ENCODE data around the gene IFI27L1.
"Not testable (repeated sequence)": the region's sequence is repeated elsewhere in the genome, so short reads cannot be mapped to it uniquely, and the experiment has no call there.

The IFI27L1 gene

DNA sequence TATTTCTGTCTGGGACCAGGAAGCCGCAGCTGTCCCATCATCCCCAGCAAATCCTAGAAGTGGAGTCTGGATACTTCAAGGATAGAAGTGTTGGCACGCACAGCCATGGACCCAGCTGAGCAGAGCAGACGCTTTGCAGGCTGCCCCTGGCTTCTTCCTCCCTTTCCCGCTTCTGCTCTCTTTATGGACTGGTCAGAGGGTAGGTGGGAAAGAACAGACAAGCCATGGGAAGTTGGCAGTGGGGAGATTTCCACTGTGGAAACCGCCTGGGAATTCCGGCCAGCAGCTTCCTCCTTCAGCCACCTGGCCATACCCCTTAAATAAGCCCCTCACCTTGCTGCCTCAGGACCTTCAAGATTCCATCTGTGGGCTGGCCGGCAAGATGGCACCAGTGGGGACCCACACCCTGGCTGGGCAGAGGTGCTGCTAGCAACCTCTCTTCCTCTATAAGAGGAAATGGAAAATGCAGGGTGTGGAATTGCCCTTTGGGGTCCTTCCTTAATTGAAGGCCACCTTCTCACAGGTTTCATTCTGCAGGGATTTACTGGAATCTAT, 34.3 kb upstream of the IFI27L1 start:
- no peak overlapping the region for H3K27ac ChIP-seq
- no peak overlapping the region for H3K4me3 ChIP-seq

DNA sequence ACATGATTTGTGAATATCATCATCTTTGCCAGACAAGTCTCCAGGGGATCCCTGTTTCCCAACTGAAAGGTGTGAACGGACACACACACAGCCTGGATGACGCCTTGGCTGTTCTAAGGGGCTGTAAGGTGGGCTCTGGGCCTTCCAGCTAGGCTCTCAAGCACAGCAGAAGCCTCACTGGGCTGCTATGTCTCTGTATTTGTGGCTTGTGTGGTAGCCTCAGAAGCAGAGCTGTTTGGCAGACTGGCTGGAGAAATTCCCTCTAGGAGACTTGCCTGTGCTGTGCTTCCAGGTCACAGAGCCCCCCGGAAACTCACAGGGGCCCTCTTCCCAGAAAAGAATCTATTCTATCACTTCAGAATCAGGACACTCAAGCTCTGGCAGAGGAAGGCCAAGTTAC, 33.5 kb upstream of the IFI27L1 start:
- Histone ChIP-seq H3K4me3 (no peak overlapping the region), H3K27ac (no peak overlapping the region)

DNA sequence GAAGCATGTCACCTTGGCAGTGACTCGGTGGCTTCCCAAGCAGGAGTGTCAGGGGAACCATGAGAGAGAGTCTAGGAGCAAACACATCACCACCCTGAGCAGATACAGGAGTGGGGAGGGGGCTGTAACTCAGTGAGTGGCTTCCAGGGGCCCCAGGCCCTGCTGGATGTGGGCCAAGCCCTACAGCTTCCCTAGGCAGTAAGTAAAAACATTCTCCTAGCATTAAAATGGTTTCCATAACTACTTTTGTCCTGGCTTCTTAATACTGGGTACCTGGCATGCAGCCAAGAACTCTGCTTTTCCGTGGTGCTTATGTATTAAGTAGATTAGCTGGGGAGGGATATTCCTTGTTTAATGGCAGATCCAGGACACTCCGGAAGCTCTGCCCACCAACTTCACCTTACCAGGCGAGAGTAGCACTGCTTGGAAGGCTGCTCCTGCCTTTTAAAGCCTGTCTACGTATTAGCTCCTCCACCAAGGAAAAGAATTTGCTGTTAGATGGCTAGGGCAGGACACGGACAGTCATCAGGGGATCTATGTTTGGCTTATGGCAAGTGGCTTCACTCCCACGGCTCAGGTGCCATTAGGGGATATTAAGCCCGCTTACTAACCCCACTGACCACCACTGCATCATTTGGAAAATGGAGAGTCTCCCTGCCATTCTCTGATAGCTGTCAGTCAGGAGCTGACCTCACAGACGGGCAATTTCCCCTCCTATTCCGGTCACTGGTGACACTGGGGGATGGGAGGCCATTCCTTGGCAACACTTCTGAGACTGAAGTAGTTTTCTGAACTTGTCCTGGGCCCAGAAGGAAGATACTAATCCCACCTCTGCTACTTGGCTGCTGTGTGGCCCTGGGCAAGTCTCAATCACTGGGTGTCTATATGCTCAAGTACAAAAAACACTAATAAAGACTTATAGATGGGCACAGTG, 32.2 kb upstream of the IFI27L1 start:
- Histone ChIP-seq H3K27ac (no peak overlapping the region), H3K4me3 (no peak overlapping the region)

DNA sequence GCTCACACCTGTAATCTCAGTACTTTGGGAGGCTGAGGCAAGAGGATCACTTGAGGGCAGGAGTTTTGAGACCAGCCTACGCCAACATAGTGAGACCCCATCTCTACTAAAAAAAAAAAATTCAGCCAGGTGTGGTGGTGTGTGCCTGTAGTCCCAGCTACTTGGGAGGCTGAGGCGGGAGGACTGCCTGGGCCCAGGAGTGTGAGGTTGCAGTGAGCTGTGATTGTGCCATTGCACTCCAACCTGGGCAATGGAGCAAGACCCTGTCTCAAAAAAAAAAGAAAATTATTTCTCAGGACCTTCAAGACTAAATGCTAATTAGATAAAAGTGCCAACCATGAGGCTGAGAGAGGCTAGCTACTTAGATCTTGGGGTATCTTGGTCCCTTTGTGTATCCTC, 31.5 kb upstream of the IFI27L1 start:
- Histone ChIP-seq H3K4me3 (no peak overlapping the region), H3K27ac (no peak overlapping the region)

DNA sequence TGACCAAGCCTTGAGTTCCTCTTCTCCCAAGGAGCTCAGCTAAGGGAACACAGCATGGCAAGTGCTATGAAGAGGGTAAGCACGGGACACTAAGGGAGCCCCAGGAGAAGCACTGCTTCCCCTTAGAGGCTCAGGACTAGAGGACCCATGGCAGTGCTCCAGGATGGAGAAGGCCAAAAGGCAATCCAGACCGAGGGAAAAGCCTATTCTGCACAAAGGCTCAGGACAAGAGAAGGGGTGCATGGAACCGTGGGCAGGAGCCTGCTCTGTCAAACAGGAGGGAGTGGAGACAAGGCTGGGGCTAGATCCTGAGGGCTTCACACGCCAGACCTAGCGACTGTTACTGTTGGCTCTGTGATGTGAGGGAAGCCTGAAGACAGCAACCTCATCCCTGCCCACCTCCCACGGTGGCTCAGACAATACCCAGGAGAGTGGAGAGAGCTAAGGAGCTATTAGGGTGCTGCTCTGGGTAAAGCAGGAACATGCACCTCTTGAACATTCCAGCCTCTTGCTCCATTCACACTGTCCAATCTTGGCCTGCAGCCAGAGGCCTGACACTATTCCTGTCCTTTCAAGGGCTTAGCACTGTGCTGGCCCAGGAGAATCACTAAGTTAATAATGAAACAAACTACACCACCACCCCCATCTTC, 30.8 kb upstream of the IFI27L1 start:
- no peak overlapping the region for H3K4me3 ChIP-seq
- no peak overlapping the region for H3K27ac ChIP-seq

DNA sequence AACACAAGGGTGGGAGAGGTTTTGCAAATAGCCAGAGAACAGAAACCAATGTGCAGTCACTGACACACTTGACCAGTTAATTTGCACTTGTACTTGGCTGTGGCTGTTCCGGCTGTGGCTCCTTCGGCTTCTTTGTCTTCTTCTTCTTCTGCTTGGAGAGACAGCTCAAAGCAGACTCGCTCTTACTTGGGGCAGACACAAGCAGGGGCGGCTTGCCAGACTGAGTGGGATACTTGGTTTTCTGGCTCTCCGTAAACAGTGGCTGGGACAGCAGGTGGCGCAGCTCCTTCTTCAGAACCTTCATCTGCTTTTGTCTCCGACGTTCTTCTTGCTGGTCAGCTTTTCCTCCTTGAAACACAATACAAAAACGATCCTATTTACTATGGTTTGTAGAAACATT, 30.0 kb upstream of the IFI27L1 start:
- no peak overlapping the region for H3K27ac ChIP-seq
- H3K4me3 ChIP-seq, result no peak overlapping the region

DNA sequence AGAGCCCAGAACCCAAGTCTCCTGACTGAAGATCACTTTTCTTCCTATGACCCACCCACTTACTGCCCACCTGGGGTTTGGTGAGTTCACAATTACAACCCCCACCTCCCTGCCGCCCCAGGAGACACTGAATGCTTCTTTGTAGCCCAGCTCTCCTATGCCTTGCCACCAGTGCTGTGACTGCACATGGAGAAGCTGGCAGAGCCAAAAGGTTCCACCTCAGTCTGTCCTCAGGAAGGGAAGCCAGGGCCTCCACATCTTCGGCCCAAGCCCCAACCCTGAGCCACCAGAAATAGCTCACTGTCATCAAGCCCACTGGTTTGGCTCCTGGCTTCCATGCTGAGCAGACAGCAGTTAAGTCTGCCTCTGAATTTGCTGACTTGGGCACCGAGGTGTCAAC, 29.3 kb upstream of the IFI27L1 start:
- Histone ChIP-seq H3K27ac (no peak overlapping the region), H3K4me3 (no peak overlapping the region)

DNA sequence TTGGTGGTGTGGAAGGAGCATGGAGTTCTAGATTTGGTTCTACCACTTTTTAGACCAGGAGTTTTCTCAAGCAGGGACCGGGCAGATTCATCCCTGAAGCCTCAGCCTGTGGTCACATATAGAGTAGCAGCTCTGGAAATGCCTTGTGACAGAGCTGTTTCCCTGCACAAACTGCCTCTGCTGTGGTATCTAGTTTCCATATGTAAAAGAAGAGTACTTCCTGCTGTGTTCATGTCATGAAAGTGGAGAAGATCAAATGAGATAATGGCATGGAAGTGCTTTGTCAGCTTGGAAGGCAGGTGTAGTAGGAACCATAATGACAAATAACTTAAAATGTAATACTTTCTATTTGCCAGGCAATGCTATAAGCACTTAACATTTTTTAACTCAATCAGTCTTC, 28.9 kb upstream of the IFI27L1 start:
- no peak overlapping the region for H3K27ac ChIP-seq
- H3K4me3 ChIP-seq, result no peak overlapping the region

DNA sequence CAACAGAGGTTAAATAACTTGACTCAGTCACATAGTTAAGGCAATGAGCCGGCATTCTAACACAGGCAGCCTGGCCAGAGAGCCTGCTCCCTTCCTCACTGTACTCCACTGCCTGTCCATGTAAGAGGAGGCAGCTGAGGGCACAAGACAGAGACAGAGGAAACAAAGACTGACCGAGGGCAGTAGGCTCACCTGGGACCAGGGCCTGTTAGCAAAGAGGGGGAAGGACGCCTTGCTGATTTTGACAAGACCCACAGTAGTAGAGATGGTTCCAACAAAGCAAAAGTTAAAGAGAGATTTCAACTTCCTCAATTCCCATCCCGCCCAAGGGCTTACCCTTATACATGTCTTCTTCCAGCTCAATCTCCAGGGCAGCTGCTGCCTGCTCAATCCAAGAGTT, 28.4 kb upstream of the IFI27L1 start:
- Histone ChIP-seq H3K27ac (no peak overlapping the region), H3K4me3 (no peak overlapping the region)

DNA sequence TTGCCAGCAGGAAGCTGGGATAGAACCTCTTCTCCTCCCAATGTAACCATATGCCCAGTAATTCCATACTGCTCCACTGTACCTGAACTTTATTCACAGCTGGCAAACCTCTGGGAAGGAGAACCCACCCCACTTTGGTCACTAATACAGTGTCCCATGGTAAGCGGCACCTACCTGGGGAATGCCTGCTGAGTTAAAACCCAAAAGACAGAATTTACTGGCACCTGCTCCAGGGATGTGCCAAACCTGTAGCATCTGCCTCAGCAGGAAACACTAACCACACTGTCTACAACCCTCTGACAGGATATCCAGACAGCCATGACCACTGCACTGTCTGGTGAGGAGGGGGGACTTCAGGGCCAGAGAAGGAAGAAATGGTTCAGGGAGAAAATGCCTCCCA, 26.7 kb upstream of the IFI27L1 start:
- no peak overlapping the region for H3K27ac ChIP-seq
- H3K4me3 ChIP-seq, result no peak overlapping the region

DNA sequence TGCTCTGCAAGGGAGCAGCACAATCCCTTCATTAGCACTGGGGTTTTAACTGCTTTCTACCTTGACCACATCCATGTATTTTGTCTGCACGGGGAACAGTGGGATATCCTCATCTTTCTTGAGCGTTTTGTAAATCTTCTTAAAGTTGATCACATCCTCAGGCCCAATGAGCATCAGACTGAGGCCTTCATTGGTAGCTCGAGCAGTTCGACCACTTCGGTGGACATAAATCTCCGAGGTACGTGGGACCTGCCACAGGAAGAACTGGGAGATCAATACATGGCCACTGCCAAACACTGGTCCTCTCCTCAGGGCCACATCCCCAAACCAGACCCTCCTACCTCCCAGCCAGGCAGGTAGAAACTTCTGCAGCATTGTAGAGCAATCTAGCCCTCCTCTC, 26.2 kb upstream of the IFI27L1 start:
- Histone ChIP-seq H3K27ac (no peak overlapping the region), H3K4me3 (no peak overlapping the region)

DNA sequence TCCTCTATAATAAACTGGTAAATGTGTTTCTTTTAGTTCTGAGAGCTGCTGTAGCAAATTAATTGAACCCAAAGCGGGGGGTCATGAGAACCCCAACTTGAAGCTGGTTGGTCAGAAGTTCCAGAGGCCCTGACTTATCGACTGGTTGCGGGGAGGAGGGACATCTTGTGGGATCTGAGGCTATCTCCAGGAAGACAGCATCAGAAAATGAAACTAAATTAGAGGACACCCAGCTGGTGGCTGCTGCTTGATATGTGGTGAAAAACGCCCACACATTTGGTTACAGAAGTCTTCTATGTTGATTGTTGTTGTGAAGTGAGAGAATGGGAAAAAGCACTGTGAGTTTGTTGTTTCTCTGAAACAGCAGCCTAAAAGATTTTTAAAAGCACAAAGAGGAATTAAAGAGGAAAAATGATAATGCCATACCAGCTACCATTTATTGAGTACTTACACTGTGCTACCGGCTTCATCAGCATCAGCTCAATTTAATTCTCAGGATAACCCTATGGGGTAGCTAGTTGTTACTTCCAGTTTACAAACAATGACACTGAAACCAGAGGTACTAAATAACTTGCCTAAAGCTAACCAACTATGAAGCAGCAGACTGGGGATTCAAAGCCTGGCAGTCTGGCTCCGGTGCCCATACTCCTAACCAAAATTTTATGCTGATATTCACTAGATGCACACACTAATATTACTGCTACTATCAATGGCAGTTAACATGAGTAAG, 24.4 kb upstream of the IFI27L1 start:
- Histone ChIP-seq H3K27ac (peak overlapping the region in 2 of 21 experiments; percentile 14 to 30), H3K4me3 (no peak overlapping the region)

DNA sequence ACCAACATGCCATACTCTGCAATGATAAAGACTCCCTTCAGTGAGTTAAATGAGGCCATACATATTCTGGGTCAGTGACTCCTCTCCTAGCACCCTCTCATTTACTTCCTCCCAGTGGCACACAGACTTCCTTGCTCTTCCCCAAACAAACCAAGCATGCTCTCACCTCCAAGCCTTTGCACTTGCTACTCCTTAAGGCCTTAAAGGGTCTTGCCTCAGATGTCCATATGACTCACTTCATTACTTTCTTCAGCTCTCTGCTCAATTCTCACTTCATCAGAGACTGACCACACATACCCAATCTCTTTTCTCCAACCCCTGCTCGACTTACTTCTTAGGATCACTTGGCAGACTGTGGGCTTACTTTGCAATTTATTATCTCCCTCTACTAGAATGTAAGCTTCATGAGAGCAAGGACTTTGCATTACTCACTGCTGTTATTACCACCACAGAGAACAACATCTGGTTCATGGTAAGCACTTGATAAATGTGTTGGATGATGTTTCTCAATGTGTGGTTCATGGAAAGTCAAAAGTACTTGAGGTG, 22.9 kb upstream of the IFI27L1 start:
- peak overlapping the region in 1 of 21 experiments; percentile 30 for H3K27ac ChIP-seq
- no peak overlapping the region for H3K4me3 ChIP-seq

DNA sequence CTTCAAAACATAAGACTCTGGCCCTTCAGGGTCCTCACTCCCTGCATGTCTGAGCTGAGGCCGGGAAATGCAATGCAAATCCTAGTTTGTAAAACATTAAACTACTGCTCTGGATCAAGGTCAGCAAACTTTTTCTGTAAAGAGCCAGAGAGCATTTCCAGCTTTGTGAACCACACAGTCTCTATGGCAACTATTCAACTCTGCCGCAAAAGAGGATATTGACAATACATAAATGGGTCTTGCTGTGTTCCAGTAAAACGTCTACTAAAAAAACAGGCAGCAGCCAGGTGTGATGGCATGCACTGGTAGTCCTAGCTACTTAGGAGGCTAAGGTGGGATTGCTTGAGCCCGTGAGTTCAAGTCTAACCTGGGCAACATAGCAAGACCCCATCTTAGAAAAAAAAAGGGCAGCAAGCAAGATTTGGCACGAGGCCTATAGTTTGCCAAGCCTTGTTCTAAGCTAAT, 22.4 kb upstream of the IFI27L1 start:
- Histone ChIP-seq H3K4me3 (no peak overlapping the region), H3K27ac (no peak overlapping the region)

DNA sequence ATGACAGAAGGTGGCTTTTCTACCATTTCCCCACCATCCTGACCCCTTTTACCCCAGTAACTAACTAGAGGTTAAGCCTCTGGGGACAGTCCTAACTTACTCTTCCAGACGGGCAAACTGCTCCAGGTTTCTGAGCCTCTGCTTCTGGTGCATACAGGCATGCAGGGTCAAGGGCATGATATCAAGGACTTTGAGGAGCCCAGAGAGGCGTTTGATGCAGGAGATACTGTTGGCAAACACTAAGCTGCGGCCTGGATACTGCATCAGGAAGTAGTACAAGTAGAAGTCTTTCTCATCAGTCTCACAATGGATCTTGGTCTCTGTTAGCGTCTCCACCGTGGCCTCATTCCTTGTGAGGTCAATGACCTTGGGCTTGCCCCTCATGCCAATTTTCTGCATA, 21.1 kb upstream of the IFI27L1 start:
- no peak overlapping the region for H3K27ac ChIP-seq
- H3K4me3 ChIP-seq, result no peak overlapping the region

DNA sequence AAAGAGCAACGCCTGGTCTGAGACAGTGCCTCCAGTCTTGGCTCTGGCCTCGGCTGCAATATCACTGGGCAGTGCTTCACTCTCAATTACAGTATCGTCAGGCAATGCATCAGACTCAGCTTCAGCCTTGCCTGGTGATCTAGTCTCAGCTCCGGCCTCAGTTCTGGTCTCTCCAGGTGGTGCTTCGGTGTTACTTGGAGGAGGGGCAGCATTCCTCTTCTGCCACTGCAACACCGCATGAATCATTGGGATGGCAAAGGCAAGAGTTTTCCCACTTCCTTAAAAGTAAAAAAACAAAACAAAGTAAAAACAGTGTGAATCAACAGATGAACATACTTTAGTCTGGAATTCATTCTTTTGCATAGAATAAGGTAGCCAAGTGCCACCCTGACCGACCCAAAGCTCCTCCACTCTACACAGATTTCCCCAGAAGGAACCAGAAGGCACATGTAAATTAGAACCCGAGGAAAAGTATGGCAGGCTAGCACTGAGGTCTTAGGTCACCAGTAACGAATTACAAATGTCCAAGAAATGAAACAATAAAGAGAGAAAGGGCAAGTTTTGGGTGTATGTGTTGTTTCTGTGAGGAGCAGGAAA, 18.7 kb upstream of the IFI27L1 start:
- H3K27ac ChIP-seq, result no peak overlapping the region

DNA sequence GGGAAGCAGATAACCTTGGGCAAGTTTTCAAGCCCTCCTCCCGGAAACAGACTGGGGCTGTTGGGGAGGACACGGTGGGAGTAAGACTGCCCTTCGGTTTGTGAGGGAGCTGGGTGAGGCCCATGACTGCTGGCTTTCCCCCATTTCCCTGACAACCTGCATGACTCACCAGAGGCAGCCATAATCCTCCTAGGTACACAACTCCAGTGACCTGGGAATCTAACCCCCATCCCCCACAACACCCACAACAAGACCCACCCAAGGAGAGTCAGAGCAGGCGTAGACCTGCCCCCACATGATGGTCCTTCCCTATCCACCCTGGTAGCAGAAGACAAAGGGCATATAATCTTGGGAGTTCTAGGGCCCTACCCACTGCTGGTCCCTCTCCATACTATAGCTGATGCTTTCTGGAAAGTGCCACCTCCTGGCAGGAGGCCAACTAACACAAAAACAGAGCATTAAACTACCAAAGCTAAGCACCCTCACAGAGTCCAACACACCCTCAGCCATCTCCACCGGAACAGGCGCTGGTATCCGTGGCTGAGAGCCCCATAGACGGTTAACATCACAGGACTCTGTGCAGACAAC, 14.9 kb upstream of the IFI27L1 start:
- peak overlapping the region in 8 of 21 experiments; percentile 9 to 71 (median 45) for H3K27ac ChIP-seq

More for the DNA sequence above, 18.7 kb upstream of the IFI27L1 start:
- H3K4me3 ChIP-seq, result no peak overlapping the region

DNA sequence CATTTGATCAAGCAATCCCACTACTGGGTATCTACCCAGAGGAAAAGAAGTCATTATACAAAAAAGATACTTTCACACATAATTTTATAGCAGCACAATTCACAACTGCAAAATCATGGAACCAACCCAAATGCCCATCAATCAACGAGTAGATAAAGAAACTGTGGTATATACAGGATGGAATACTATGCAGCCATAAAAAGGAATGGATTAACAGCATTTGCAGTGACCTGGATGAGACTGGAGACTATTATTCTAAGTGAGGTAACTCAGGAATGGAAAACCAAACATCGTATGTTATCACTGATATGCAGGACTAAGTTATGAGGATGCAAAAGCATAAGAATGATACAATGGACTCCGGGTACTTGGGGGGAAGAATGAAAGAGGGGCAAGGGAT, 9.0 kb upstream of the IFI27L1 start:
- H3K4me3 ChIP-seq, H3K27ac ChIP-seq: not testable (repeated sequence)

More for the DNA sequence above, 14.9 kb upstream of the IFI27L1 start:
- no peak overlapping the region for H3K4me3 ChIP-seq

DNA sequence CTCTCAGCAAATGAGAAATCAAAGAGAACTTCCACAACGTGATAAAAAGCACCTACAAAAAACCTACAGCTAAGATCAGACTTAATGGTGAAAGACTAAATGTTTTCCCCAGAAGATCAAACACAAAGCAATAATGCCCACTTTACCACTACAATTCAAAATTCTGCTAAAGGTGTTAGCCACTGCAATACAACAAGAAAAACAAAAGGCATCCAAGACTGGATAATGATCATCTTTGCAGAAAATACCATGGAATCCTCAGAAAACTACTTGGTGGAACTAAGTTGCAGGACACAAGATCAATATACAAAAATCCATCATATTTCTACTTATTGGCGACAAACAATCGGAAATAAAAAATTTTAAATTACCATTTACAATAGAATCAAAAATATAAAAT, 6.6 kb upstream of the IFI27L1 start:
- H3K27ac ChIP-seq, result no peak overlapping the region
- no peak overlapping the region for H3K4me3 ChIP-seq
